LNCaP clone FGC (cell line): ENCODE results near the gene H6PD.
A peak's percentile ranks its signal among the peaks of the same experiment; 100 is the strongest.

Source experiments
- DNase-seq: peaks from one replicate; pipeline ENCODE4 v3.0.0-alpha.2; 2011; ENCODE audit warnings: low read depth
- H3K4me3 ChIP-seq: 2 replicates; pipeline ENCODE4 v1.5.1; 2011; ENCODE audit warnings: mild to moderate bottlenecking, low read depth, low read length, control low read depth
- CTCF ChIP-seq: IDR thresholded peaks from 2 replicates; pipeline ENCODE4 v1.5.1; 2012; ENCODE audit warnings: mild to moderate bottlenecking; ENCODE audit not compliant: control insufficient read depth, insufficient read depth; ENCODE audit errors: extremely low read depth

Gene H6PD

DNA sequence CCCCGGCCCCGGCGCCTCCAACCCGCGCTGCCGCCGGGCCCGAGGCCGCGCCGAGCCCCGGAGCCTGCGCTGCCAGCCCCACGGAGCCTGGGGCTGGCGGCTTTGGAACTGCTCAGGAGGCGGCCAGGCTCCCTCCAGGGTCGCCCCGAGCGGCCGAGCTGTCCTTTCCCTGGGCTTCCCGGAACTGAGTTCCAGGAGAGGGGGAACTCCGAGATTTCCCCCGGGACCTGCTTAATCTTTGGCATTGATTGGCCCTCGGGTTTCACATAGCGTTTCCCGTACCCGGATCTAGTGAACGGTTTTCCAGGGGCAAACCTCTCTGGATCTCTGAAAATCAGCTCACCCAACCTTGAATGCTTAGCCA is 504 bp downstream of the H6PD start:
- DNase-seq = no peak
- TF ChIP-seq CTCF = no peak
- H3K4me3 ChIP-seq = peak overlapping the region; percentile 85

DNA sequence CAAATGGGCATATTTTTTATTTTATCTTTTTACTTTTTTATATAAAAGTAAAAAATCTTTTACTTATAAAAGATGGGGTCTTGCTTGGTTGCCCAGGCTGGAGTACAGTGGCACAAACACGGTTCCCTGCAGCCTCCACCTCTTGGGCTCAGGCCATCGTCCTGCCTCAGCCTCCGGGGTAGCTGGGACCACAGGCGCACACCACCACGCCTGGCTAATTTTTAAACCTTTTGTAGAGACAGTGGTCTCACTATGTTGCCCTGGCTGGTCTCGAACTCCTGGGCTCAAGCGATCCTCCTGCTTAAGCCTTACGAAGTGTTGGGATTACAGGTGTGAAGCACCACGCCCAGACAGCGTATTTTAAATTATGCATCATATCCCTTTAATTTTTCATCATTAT is 986 bp downstream of the H6PD start:
- TF ChIP-seq CTCF = no peak
- no peak for DNase-seq

DNA sequence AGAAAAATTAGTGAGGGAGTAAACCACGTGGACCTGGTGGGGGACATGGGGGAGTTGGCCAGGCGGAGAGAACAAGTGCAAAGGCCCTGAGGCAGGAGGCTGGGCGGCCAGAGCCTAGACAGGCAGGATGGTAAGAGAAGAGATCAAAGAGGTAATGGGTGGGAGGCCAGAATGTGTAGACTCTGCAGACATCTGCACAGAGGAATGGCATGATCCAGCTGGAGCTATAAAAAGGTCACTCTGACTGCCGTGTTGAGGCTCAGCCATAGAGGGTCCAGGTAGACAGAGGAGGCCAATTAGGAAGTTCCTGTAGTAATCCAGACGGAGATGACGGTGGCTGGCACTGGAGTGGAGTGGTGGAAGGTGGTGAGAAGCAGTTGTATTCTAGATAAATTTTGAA is 3.6 kb downstream of the H6PD start:
- DNase-seq = no peak
- no peak for TF ChIP-seq CTCF
- no peak overlapping the region for H3K4me3 ChIP-seq

More for the DNA sequence above, 986 bp downstream of the H6PD start:
- peak overlapping the region; percentile 85 for H3K4me3 ChIP-seq

DNA sequence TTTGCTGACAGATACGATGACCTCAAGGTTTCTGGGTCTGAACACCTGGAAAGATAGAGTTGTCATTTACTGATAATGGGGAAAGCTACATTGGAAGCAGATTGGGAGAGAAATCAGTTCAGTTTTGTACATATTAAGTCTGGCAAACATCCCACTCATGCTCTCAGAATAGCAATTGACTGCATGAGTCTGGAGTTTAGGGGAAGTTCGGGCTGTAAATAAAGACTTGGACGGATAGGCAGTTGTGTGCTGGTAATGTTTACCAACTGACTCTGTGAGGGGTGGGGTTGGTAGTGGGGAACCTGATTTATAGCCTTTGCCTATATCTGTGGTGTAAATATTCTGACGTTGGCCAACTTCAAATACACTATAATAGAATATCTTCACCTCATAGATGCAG is 4.0 kb downstream of the H6PD start:
- TF ChIP-seq CTCF = no peak
- H3K4me3 ChIP-seq = no peak overlapping the region
- peak; percentile 83 for DNase-seq

- DNase-seq = no peak
- no peak for TF ChIP-seq CTCF
- H3K4me3 ChIP-seq = no peak overlapping the region
Observed at GRCh38 chr1:9239622-9240401, 5.2 kb downstream of the H6PD start.

- no peak overlapping the region for H3K4me3 ChIP-seq
- TF ChIP-seq CTCF = no peak
- DNase-seq = no peak
Observed at GRCh38 chr1:9240914-9241820, 6.6 kb downstream of the H6PD start.
